ENCODE measurements around the gene ZMYND8.

DNA sequence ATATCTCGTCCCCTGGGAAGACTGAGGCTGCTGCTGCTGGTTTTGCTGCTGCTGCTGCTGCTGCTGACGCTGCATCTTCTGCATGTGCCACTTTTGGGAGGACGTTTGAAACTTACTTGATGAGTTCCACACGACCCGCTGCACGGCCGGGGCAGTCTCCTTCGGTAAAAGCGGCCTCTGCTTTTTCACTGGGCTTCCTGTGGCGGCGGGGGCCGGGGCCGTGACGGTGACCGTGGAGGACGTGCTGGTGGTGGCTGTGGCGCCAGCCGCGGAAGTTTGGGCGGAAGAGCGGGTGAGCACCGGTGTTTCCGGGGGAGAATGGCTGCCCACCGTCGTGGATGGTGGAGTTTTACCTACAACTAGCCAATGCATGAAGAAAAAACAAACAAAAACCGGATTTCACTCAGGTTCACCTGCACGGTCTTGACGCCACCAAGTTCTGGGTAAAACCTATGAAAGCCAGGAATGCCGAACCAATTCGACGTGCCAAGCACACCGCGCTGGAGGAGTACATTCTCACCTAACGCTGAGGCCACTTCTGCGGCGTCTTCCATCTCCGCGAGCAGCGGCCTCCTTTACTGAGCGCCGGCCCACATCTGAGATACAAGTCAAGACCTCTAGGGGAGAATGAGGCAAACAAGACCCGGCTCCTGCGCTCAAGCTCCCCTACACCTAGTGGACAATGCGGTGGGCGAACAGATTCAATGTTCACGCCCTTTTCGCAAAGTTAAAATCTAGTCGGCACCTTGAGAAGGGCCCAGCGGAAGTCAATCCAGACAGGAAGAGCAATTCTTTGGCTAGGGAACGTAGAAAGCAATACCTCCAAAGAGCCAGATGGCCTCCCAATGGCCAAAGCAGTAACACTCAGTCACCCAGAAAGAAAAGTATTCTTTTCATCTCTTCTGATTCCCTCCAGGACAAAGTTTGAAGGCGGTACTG, 117.5 kb downstream of the ZMYND8 start:
- TF ChIP-seq, protein P1, sequence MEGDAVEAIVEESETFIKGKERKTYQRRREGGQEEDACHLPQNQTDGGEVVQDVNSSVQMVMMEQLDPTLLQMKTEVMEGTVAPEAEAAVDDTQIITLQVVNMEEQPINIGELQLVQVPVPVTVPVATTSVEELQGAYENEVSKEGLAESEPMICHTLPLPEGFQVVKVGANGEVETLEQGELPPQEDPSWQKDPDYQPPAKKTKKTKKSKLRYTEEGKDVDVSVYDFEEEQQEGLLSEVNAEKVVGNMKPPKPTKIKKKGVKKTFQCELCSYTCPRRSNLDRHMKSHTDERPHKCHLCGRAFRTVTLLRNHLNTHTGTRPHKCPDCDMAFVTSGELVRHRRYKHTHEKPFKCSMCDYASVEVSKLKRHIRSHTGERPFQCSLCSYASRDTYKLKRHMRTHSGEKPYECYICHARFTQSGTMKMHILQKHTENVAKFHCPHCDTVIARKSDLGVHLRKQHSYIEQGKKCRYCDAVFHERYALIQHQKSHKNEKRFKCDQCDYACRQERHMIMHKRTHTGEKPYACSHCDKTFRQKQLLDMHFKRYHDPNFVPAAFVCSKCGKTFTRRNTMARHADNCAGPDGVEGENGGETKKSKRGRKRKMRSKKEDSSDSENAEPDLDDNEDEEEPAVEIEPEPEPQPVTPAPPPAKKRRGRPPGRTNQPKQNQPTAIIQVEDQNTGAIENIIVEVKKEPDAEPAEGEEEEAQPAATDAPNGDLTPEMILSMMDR (IDR thresholded peaks at IDR 0.05): no peak
- TF ChIP-seq POLR2A (IDR thresholded peaks at IDR 0.05) (no peak), POLR2AphosphoS5 (IDR thresholded peaks at IDR 0.05) (no peak), EP300 (IDR thresholded peaks at IDR 0.05) (no peak)
